ENCODE results near the gene GTF3C5.

Gene GTF3C5

DNA sequence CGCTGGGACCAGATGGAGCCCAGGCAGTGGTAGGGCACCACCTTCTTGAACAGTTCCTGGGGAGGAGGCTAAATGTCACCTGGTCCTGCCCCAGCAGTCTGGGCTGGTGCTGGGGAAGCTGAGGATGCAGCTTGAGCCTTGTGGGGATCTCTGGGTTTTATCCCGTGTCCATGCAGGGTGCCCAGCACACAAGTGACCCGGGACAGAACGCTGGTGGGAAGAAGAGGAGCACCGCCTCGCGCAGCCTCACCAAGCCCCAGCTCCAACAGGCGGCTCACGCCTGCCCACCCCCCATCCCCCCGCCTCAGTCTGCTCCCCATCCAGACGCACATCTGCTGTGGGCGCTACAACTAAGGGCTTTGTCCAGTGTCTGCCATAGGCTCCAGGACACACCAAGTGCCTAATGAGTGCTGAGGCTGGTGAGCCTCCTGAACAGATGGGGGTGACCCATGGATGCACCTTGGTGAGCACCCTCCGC, 76.5 kb downstream of the GTF3C5 start:
- DNase-seq (ENCODE audit: low spot score) = no peak

Small RNA genes lying within 50 kb of the gene (small RNA-seq; reads per million reads assigned to genes)
- gene MIR6877 = 0 to 0.13 reads per million in 2 experiments
